Panc1 (cell line): ENCODE results near the gene ZNF586. TPM values are rescaled to one million over a fixed set of nuclear protein-coding genes. Genes with fewer than 3 reads are reported as not detected.
"Not testable (repeated sequence)": the region's sequence is repeated elsewhere in the genome, so short reads cannot be mapped to it uniquely, and the experiment has no call there.

Source experiments
- ATAC-seq: fragments of 200-7000 bp; cut with Tn5 transposase; 2 replicates; pipeline ENCODE4 v1.9.1; 2020; ENCODE audit warnings: mild to moderate bottlenecking, moderate library complexity
- BruUV-seq: library from RNA; stranded (reverse); fragments of 400-500 nt; replicated peaks from 2 replicates; lab custom pipeline; 2021; lab: Mats Ljungman, UMichigan
- CTCF ChIA-PET: fragments of 300-600 bp; sonication (Branson Sonifier 250); formaldehyde crosslinking; loops from one replicate; lab custom pipeline; 2022; ENCODE audit warnings: antibody characterized with exemption; lab: Charles Lee
- POLR2A ChIA-PET: fragments of 300-600 bp; sonication (Branson Sonifier 250); formaldehyde crosslinking; loops from one replicate; lab custom pipeline; 2022; ENCODE audit warnings: antibody characterized with exemption; lab: Charles Lee
- DNase-seq: peaks from one replicate; pipeline ENCODE4 v3.0.0-alpha.2; 2010; ENCODE audit warnings: low read depth, low spot score
- H3K27ac ChIP-seq: 2 replicates; pipeline ENCODE4 v1.5.1; 2011; ENCODE audit warnings: mild to moderate bottlenecking, low read length, inconsistent platforms
- H3K27me3 ChIP-seq: fragments of 200-500 bp; sonication (Bioruptor generic); 2 replicates; pipeline ENCODE4 v1.6.0; 2014; ENCODE audit warnings: low read length, inconsistent platforms; ENCODE audit not compliant: control insufficient read depth, insufficient read depth
- H3K36me3 ChIP-seq: fragments of 200-500 bp; sonication (Bioruptor generic); 2 replicates; pipeline ENCODE4 v1.5.1; 2014; ENCODE audit warnings: inconsistent platforms, mild to moderate bottlenecking, low read length, moderate library complexity; ENCODE audit not compliant: control insufficient read depth, insufficient read depth
- H3K4me1 ChIP-seq: 2 replicates; pipeline ENCODE4 v1.5.1; 2011; ENCODE audit warnings: inconsistent platforms, mild to moderate bottlenecking, low read length, moderate library complexity; ENCODE audit not compliant: control insufficient read depth, insufficient read depth
- H3K4me3 ChIP-seq, 2 experiments: 2 replicates each; pipeline ENCODE4 v1.5.1; 2011 to 2012; ENCODE audit warnings: low read depth in 2 of 2, low read length in 2 of 2, mild to moderate bottlenecking in 2 of 2, inconsistent platforms in 1 of 2, moderate library complexity in 1 of 2
- H3K9me3 ChIP-seq: fragments of 200-500 bp; sonication (Bioruptor generic); 2 replicates; pipeline ENCODE4 v1.5.1; 2014; ENCODE audit warnings: low read depth, mild to moderate bottlenecking, inconsistent platforms, low read length, moderate library complexity; ENCODE audit not compliant: control insufficient read depth, insufficient read depth
- POLR2AphosphoS5 ChIP-seq: IDR thresholded peaks from 2 replicates; pipeline ENCODE4 v1.6.1; 2012; ENCODE audit warnings: mild to moderate bottlenecking, low read depth, low read length, moderate library complexity
- SIN3A ChIP-seq: IDR thresholded peaks from 2 replicates; pipeline ENCODE4 v1.6.1; 2012; ENCODE audit warnings: low read depth, mild to moderate bottlenecking, low read length, moderate library complexity, borderline replicate concordance; ENCODE audit not compliant: insufficient read depth
- in situ Hi-C: cut with HindIII; loops from 2 replicates; pipeline ENCODE4 v1.10.0; 2016; ENCODE audit warnings: low sequenced_read_pairs, low pct_unique_long_range_greater_than_20kb
- intact Hi-C: fragments of 100-400 bp; cut with micrococcal nuclease; formaldehyde crosslinking; loops from one replicate; pipeline ENCODE4 v1.10.0; 2022; ENCODE audit not compliant: unreplicated experiment
- total RNA-seq: library from RNA; stranded (reverse); gene quantifications from one replicate; pipeline ENCODE4 v1.2.1, GENCODE V29; 2021; ENCODE audit not compliant: unreplicated experiment
- TF ChIP-seq, protein P1 (sequence below): fragments of 450-650 bp; IDR thresholded peaks from 2 replicates; pipeline ENCODE4 v1.5.1; 2017; ENCODE audit warnings: mild to moderate bottlenecking
- TF ChIP-seq, protein P2 (sequence below), 2 experiments: IDR thresholded peaks; 2 replicates each; pipeline ENCODE4 v1.6.1; 2011 to 2012; ENCODE audit warnings: low read depth in 2 of 2, control low read depth in 1 of 2, low read length in 1 of 2, mild to moderate bottlenecking in 1 of 2, moderate library complexity in 1 of 2; ENCODE audit not compliant: insufficient read depth in 1 of 2

The ZNF586 gene
- total RNA-seq, 1 experiment from 2014 or later = 10.7 TPM

DNA sequence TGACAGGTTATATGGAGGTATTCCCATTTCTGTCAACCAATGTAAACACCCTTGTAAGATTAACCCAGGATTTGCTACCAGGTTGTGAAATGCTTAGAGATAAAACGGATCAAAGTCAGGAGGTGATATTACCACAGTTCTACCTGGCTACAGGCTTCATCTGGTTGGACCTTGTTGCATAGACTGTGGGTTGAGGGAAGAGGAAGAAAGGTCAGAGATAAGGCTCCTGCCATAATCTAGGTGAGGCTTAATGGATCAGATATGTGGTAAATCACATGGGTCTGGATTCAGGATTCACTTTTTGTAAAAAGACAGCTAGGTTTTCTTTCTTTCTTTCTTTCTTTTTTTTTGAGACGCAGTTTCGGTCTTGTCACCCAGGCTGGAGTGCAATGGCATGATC lies 52.0 kb downstream of the ZNF586 start:
- POLR2A ChIA-PET, H3K27ac ChIP-seq, H3K4me3 ChIP-seq, H3K27me3 ChIP-seq, H3K36me3 ChIP-seq, DNase-seq, BruUV-seq, in situ Hi-C loops, ATAC-seq, H3K4me1 ChIP-seq, H3K9me3 ChIP-seq: not testable (repeated sequence)
- CTCF ChIA-PET = interaction anchor here (0.6 kb wide), 1 partner anchor 692 kb away, joined by 5 read pairs; no protein-coding TSS in a partner anchor
- intact Hi-C loops = loop anchor here (5.0 kb wide), 1 partner anchor 196 kb away; no protein-coding TSS in a partner anchor

DNA sequence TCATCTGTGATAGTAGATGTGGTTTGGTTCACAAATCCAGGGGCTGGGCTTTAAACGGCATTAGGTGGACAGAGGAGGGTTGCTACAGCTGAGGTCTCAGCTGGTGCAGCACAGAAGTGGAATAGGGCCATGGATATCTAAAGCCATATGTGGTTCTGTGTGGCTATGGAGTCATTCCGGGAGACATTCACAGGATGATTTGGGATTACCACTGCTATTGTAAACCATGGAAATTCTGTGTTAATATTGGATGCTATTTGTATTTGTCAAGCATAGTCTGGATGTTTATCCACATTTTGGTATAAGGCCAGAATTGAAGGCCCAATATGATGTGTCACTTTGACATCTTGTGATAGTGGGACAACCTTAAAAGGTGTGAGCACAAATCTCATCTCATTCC lies 53.7 kb downstream of the ZNF586 start:
- H3K4me1 ChIP-seq, BruUV-seq, H3K9me3 ChIP-seq, CTCF ChIA-PET, H3K4me3 ChIP-seq, ATAC-seq, DNase-seq, H3K27me3 ChIP-seq, POLR2A ChIA-PET, H3K36me3 ChIP-seq, in situ Hi-C loops, H3K27ac ChIP-seq: not testable (repeated sequence)
- intact Hi-C loops = loop anchor here (5.0 kb wide), 1 partner anchor 194 kb away; no protein-coding TSS in a partner anchor

DNA sequence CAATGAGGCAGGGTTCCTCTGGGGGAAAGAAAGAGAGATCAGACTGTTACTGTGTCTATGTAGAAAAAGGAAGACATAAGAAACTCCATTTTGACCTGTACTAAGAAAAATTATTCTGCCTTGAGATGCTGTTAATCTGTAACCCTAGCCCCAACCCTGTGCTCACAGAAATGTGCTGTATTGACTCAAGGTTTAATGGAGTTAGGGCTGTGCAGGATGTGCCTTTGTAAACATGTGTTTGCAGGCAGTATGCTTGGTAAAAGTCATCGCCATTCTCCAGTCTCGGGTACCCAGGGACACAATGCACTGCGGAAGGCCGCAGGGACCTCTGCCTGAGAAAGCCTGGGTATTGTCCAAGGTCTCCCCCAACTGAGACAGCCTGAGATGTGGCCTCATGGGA lies 54.1 kb downstream of the ZNF586 start:
- in situ Hi-C loops = not testable (repeated sequence)

DNA sequence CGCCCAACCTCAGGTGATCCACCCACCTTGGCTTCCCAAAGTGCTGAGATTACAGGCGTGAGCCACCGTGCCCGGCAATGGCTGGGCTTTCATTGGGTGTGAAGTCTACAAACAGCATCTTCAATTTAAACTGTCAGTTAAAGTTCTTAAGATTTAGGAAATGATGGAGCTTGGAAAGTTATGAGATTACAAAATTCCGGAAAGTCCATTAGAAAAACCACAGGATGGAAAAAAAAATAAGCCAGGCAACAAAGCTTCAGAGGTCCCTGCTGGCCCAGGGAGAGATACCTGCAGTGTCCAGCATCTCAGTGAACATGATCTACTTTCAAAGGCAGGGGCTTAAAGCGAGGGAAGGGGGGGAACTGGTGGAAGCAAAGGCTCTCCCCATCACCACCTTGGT lies 56.0 kb downstream of the ZNF586 start:
- ChIA-PET CTCF (no interaction called here), POLR2A (no interaction called here)
- TF ChIP-seq, protein P1, sequence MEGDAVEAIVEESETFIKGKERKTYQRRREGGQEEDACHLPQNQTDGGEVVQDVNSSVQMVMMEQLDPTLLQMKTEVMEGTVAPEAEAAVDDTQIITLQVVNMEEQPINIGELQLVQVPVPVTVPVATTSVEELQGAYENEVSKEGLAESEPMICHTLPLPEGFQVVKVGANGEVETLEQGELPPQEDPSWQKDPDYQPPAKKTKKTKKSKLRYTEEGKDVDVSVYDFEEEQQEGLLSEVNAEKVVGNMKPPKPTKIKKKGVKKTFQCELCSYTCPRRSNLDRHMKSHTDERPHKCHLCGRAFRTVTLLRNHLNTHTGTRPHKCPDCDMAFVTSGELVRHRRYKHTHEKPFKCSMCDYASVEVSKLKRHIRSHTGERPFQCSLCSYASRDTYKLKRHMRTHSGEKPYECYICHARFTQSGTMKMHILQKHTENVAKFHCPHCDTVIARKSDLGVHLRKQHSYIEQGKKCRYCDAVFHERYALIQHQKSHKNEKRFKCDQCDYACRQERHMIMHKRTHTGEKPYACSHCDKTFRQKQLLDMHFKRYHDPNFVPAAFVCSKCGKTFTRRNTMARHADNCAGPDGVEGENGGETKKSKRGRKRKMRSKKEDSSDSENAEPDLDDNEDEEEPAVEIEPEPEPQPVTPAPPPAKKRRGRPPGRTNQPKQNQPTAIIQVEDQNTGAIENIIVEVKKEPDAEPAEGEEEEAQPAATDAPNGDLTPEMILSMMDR = no peak
- no peak for TF ChIP-seq SIN3A
- TF ChIP-seq, protein P2, sequence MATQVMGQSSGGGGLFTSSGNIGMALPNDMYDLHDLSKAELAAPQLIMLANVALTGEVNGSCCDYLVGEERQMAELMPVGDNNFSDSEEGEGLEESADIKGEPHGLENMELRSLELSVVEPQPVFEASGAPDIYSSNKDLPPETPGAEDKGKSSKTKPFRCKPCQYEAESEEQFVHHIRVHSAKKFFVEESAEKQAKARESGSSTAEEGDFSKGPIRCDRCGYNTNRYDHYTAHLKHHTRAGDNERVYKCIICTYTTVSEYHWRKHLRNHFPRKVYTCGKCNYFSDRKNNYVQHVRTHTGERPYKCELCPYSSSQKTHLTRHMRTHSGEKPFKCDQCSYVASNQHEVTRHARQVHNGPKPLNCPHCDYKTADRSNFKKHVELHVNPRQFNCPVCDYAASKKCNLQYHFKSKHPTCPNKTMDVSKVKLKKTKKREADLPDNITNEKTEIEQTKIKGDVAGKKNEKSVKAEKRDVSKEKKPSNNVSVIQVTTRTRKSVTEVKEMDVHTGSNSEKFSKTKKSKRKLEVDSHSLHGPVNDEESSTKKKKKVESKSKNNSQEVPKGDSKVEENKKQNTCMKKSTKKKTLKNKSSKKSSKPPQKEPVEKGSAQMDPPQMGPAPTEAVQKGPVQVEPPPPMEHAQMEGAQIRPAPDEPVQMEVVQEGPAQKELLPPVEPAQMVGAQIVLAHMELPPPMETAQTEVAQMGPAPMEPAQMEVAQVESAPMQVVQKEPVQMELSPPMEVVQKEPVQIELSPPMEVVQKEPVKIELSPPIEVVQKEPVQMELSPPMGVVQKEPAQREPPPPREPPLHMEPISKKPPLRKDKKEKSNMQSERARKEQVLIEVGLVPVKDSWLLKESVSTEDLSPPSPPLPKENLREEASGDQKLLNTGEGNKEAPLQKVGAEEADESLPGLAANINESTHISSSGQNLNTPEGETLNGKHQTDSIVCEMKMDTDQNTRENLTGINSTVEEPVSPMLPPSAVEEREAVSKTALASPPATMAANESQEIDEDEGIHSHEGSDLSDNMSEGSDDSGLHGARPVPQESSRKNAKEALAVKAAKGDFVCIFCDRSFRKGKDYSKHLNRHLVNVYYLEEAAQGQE (IDR thresholded peaks at IDR 0.05; ENCODE audit: insufficient read depth in 1 of 2, low read depth in 2 of 2, low read length in 1 of 2) = no peak
- TF ChIP-seq POLR2AphosphoS5 = no peak
- Histone ChIP-seq H3K9me3 (no peaks in the 10 kb centered on the region), H3K27me3 (no peaks in the 10 kb centered on the region), H3K27ac (no peak overlapping the region), H3K4me3 (no peak overlapping the region), H3K4me1 (peaks cover 4% of the 10 kb centered on the region; the same call in 1 of the 2 replicates), H3K36me3 (no peaks in the 10 kb centered on the region)
- DNase-seq = no peak
- no TSS peak for BruUV-seq
- in situ Hi-C loops (no loop called here), intact Hi-C loops (no loop called here)
- ATAC-seq = no peak

More for the DNA sequence above, 54.1 kb downstream of the ZNF586 start:
- POLR2A ChIA-PET, CTCF ChIA-PET, H3K9me3 ChIP-seq, H3K4me1 ChIP-seq, BruUV-seq, H3K27ac ChIP-seq, H3K27me3 ChIP-seq, H3K4me3 ChIP-seq, DNase-seq, H3K36me3 ChIP-seq, ATAC-seq: not testable (repeated sequence)
- intact Hi-C loops = loop anchor here (5.0 kb wide), 1 partner anchor 194 kb away; no protein-coding TSS in a partner anchor
